Ascending aorta (tissue), 2 donors: ENCODE measurements around the gene TRIM69. TPM values are rescaled to one million over a fixed set of nuclear protein-coding genes. Genes with fewer than 3 reads are reported as not detected.
A peak's percentile ranks its signal among the peaks of the same experiment; 100 is the strongest.
"Not testable (repeated sequence)": the region's sequence is repeated elsewhere in the genome, so short reads cannot be mapped to it uniquely, and the experiment has no call there.

ENCODE experiments used
- DNase-seq, 2 donors: peaks; one replicate each; pipeline ENCODE4 v3.0.0-alpha.2; 2019; ENCODE audit warnings: low spot score in 2 of 2
- H3K27ac ChIP-seq, 2 donors: fragments of 200-600 bp; sonication (generic); one replicate each; pipeline ENCODE4 v1.5.1; 2016 to 2017; ENCODE audit warnings: mild to moderate bottlenecking in 1 of 2
- H3K27me3 ChIP-seq: fragments of 200-600 bp; sonication (generic); one replicate; pipeline ENCODE4 v1.5.1; 2017
- H3K36me3 ChIP-seq, 2 donors: fragments of 200-600 bp; sonication (generic); one replicate each; pipeline ENCODE4 v1.5.1; 2016
- H3K4me1 ChIP-seq, 2 donors: fragments of 200-600 bp; sonication (generic); one replicate each; pipeline ENCODE4 v1.5.1; 2016 to 2017; ENCODE audit warnings: mild to moderate bottlenecking in 1 of 2
- H3K4me3 ChIP-seq, 2 donors: fragments of 200-600 bp; sonication (generic); one replicate each; pipeline ENCODE4 v1.5.1; 2016 to 2017; ENCODE audit warnings: mild to moderate bottlenecking in 1 of 2
- H3K9me3 ChIP-seq, 2 donors: fragments of 200-600 bp; sonication (generic); one replicate each; pipeline ENCODE4 v1.5.1; 2016
- CTCF ChIP-seq, 3 experiments: fragments of 200-600 bp in 2 of 3; fragments of 450-650 bp in 1 of 3; sonication (generic) in 2 of 3; IDR thresholded peaks; one replicate each; pipeline ENCODE4 v1.5.1; 2016 to 2019; ENCODE audit warnings: antibody characterized with exemption in 3 of 3, mild to moderate bottlenecking in 1 of 3, moderate library complexity in 1 of 3
- intact Hi-C: fragments of 100-400 bp; cut with DNase I; formaldehyde crosslinking; loops from one replicate; pipeline ENCODE4 v1.15.1; 2023
- total RNA-seq: library from RNA; depleted of rRNA; stranded (reverse); fragments of >200 nt; gene quantifications from one replicate; pipeline ENCODE4 v1.1.0, GENCODE V29; 2016

The TRIM69 gene
- total RNA-seq, 1 donor from 2014 or later = 40.3 TPM

- H3K27me3 ChIP-seq = no peaks in the 10 kb centered on the region
- no peaks in the 10 kb centered on the region for H3K36me3 ChIP-seq
- no peak for TF ChIP-seq CTCF (IDR thresholded peaks at IDR 0.05)
- no peak overlapping the region for H3K4me3 ChIP-seq
- DNase-seq = no peak
- no peak overlapping the region for H3K27ac ChIP-seq
- intact Hi-C loops = no loop called here
- H3K4me1 ChIP-seq = peaks cover 0 to 4% of the 10 kb centered on the region in 2 donors
- no peaks in the 10 kb centered on the region for H3K9me3 ChIP-seq
Measured at GRCh38 chr15:44779761-44780160, 43.4 kb downstream of the TRIM69 start.

- H3K9me3 ChIP-seq = no peaks in the 10 kb centered on the region
- H3K27ac ChIP-seq = no peak overlapping the region
- DNase-seq = no peak
- intact Hi-C loops = no loop called here
- no peak for TF ChIP-seq CTCF (IDR thresholded peaks at IDR 0.05)
- no peaks in the 10 kb centered on the region for H3K36me3 ChIP-seq
- H3K27me3 ChIP-seq = no peaks in the 10 kb centered on the region
- H3K4me1 ChIP-seq = peaks cover 0 to 4% of the 10 kb centered on the region in 2 donors
- H3K4me3 ChIP-seq = no peak overlapping the region
Measured at GRCh38 chr15:44780608-44781007, 44.3 kb downstream of the TRIM69 start.

DNA sequence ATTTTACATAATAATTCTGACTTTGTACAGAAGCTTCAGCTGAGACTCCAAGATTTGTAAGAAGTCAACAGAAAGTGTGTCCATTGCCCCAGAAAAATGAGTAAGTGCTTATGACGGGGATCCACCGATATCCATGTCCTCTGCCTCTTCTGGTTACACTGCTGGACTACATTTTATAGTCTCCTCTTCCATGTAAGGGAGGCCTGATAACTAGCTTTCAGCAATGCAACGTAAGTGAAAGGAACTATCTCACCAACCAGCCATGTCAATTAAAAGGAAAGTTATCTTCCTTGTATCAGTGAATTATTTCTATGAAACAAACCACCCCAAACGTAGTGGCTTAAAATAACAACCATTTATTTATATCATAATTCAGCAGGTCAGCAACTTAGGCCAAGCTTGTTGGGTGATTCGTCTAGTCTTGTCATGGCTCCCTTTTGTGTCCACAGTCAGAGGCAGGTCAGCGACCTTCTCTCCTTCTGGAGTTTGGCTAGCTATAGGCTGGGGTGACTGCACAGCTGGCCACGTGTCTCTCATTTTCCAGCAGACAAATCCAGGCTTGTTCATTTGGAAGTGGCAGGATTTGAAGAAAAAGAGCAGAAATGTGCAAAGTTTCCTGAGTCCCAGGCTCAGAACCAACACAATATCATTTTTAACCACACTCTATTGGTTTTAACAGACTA is 44.9 kb downstream of the TRIM69 start:
- Histone ChIP-seq H3K36me3 (no peaks in the 10 kb centered on the region), H3K27me3 (no peaks in the 10 kb centered on the region), H3K4me1 (peaks cover 0 to 4% of the 10 kb centered on the region in 2 donors), H3K27ac (no peak overlapping the region), H3K9me3 (no peaks in the 10 kb centered on the region), H3K4me3 (no peak overlapping the region)
- TF ChIP-seq CTCF (IDR thresholded peaks at IDR 0.05) = no peak
- DNase-seq = no peak
- intact Hi-C loops = no loop called here

GRCh38 chr15:44782516-44782915 is 46.2 kb downstream of the TRIM69 start:
- Histone ChIP-seq H3K4me1 (peaks cover 0 to 4% of the 10 kb centered on the region in 2 donors), H3K27ac (no peak overlapping the region), H3K9me3 (no peaks in the 10 kb centered on the region), H3K36me3 (no peaks in the 10 kb centered on the region), H3K4me3 (no peak overlapping the region), H3K27me3 (no peaks in the 10 kb centered on the region)
- no peak for TF ChIP-seq CTCF (IDR thresholded peaks at IDR 0.05)
- intact Hi-C loops = no loop called here
- no peak for DNase-seq

- intact Hi-C loops, H3K36me3 ChIP-seq, H3K9me3 ChIP-seq, DNase-seq, H3K27me3 ChIP-seq, H3K4me1 ChIP-seq: not testable (repeated sequence)
- Histone ChIP-seq H3K4me3 (peak overlapping the region; percentile 70 to 74), H3K27ac (peak overlapping the region in 1 of 2 donors; percentile 95)
Measured at GRCh38 chr15:44784918-44785274, 48.6 kb downstream of the TRIM69 start.

- Histone ChIP-seq H3K27ac (no peak overlapping the region), H3K36me3 (no peaks in the 10 kb centered on the region), H3K4me3 (no peak overlapping the region), H3K9me3 (no peaks in the 10 kb centered on the region), H3K27me3 (no peaks in the 10 kb centered on the region), H3K4me1 (peaks cover 0 to 3% of the 10 kb centered on the region in 2 donors)
- no peak for TF ChIP-seq CTCF (IDR thresholded peaks at IDR 0.05)
- intact Hi-C loops = no loop called here
- DNase-seq = no peak
Measured at GRCh38 chr15:44788748-44789147, 52.4 kb downstream of the TRIM69 start.
